ENCODE results near the gene GRPEL1. TPM values are rescaled to one million over a fixed set of nuclear protein-coding genes. Genes with fewer than 3 reads are reported as not detected.

GRPEL1 gene
- total RNA-seq = 34.8 and 46.5 TPM in 2 replicates

DNA sequence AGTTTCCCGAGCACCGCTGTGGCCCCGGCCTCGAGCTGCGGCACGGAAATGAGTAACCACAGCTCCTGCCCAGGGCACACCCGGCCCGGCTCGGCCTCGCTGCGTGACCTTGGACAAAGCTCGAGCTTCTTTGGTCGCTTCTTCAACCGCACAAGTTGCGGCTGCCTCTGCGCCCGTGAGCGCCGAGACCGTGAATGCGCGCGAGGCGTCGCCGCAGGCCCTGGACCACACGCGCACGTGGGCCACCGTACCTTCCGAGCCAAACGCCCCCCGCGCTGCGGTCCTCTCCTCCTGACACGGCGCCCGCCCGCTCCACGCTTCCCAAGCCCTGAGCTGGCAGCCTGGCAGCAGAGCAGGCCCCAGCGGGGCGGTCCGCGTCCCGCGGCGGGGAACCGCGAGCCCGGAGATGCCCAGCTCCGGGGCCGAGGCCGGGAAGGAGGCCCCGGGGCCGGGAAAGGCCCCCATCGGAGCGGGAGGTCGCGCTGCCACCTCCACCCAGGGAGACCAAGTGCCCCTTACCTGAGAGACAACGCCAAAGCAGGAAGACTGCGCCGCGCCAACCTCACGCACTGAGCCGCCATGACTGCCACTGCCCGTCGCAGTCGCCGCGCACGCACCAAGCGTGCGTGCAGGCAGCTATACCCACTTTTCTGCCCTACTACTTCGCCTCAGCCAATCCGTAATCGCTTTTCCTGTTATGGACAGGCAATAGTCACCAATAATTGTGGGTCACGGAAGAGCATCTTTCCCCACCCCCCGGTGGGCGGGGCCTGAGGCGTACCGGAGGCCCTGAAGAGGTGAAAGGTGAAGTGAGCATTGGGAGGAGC is at the start of gene GRPEL1:
Gene GRPEL1, minus strand, starts transcription at position 613 of the 827 bp plus-strand sequence. Its CDS starts 32 bp downstream, at position 581.

GRCh38 chr4:7043284-7044136 is 24.4 kb downstream of the GRPEL1 start, which contains the start of gene TADA2B:
TADA2B (plus strand) TSS chr4:7043372; CDS start chr4:7043580, 208 bp downstream.

Other genes with a start within 250 kb of the GRPEL1 start
- gene TBC1D14, start 158.2 kb downstream of the GRPEL1 start, total RNA-seq = 34.7 and 35.1 TPM in 2 replicates
- 10.9 and 11.9 TPM in 2 replicates for gene TADA2B, start 24.7 kb downstream of the GRPEL1 start, total RNA-seq
- gene SORCS2, start 124.5 kb upstream of the GRPEL1 start, total RNA-seq = under 0.01 and 0.40 TPM in 2 replicates

Measured in aortic smooth muscle cell (primary cell).